Hepatocyte (in vitro differentiated cells): ENCODE measurements around the gene MSX2.

Experiments
- EZH2 ChIP-seq: fragments of 200-600 bp; sonication (generic); IDR thresholded peaks from 2 replicates; pipeline ENCODE4 v1.6.1; 2016; ENCODE audit warnings: antibody characterized with exemption, mild to moderate bottlenecking, borderline replicate concordance
- EZH2phosphoT487 ChIP-seq: fragments of 200-600 bp; sonication (generic); IDR thresholded peaks from one replicate; pipeline ENCODE4 v1.6.1; 2018; ENCODE audit warnings: antibody characterized with exemption, mild to moderate bottlenecking, low read depth, moderate library complexity; ENCODE audit not compliant: unreplicated experiment, severe bottlenecking
- TF ChIP-seq, protein P1 (sequence below): fragments of 200-600 bp; sonication (generic); IDR thresholded peaks from 2 replicates; pipeline ENCODE4 v1.5.1; 2016; ENCODE audit warnings: antibody characterized with exemption, mild to moderate bottlenecking; ENCODE audit not compliant: poor library complexity

DNA sequence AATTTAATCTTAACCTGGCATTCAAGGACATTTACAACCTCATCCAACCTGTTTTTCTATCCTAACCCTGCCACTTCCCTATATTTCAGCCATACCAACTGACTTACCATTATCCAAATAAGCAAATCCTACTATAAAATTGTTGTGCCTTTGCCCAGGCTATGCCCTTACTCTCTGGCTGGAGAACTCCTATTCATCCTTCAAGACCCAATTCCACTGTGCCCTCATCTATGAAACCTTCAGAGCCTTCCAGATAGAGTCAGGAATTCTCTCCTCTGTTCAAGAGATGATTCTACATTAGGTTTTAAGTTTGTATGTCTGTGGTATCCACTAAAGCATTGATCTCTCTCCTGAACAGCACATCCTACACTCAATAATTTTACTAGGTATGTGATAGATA, 46.3 kb upstream of the MSX2 start:
- TF ChIP-seq, protein P1, sequence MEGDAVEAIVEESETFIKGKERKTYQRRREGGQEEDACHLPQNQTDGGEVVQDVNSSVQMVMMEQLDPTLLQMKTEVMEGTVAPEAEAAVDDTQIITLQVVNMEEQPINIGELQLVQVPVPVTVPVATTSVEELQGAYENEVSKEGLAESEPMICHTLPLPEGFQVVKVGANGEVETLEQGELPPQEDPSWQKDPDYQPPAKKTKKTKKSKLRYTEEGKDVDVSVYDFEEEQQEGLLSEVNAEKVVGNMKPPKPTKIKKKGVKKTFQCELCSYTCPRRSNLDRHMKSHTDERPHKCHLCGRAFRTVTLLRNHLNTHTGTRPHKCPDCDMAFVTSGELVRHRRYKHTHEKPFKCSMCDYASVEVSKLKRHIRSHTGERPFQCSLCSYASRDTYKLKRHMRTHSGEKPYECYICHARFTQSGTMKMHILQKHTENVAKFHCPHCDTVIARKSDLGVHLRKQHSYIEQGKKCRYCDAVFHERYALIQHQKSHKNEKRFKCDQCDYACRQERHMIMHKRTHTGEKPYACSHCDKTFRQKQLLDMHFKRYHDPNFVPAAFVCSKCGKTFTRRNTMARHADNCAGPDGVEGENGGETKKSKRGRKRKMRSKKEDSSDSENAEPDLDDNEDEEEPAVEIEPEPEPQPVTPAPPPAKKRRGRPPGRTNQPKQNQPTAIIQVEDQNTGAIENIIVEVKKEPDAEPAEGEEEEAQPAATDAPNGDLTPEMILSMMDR, result no peak
- TF ChIP-seq EZH2phosphoT487 (no peak), EZH2 (no peak)
